DMS114 treated with DMSO at 0.1 percent for 48 hours (cell line): ENCODE measurements around the gene RTF1.
"Not testable (repeated sequence)": the region's sequence is repeated elsewhere in the genome, so short reads cannot be mapped to it uniquely, and the experiment has no call there.

ENCODE experiments used
- DNase-seq: peaks from one replicate; lab custom pipeline; 2025; ENCODE audit not compliant: unreplicated experiment; lab: John Stamatoyannopoulos, UW

Gene RTF1

GRCh38 chr15:41435037-41435786 is 18.3 kb downstream of the RTF1 start:
- no peak for DNase-seq

GRCh38 chr15:41437448-41437847 is 20.6 kb downstream of the RTF1 start:
- DNase-seq: no peak

GRCh38 chr15:41438206-41438605 is 21.3 kb downstream of the RTF1 start:
- no peak for DNase-seq

GRCh38 chr15:41438745-41439144 is 21.9 kb downstream of the RTF1 start:
- not testable (repeated sequence) for DNase-seq

GRCh38 chr15:41443275-41443674 is 26.4 kb downstream of the RTF1 start:
- no peak for DNase-seq

- no peak for DNase-seq
Observed at GRCh38 chr15:41445399-41445798, 28.5 kb downstream of the RTF1 start.

GRCh38 chr15:41462084-41462795 is 45.3 kb downstream of the RTF1 start:
- no peak for DNase-seq

GRCh38 chr15:41464889-41465580 is 48.1 kb downstream of the RTF1 start:
- DNase-seq: no peak

- peak; percentile 30 for DNase-seq
Observed at GRCh38 chr15:41465822-41466421, 49.0 kb downstream of the RTF1 start.

- DNase-seq: no peak
Observed at GRCh38 chr15:41466711-41467110, 49.8 kb downstream of the RTF1 start.

GRCh38 chr15:41469644-41470043 is 52.7 kb downstream of the RTF1 start:
- not testable (repeated sequence) for DNase-seq

- DNase-seq: no peak
Observed at GRCh38 chr15:41473418-41473817, 56.5 kb downstream of the RTF1 start.

GRCh38 chr15:41474436-41474835 is 57.5 kb downstream of the RTF1 start:
- no peak for DNase-seq

- DNase-seq: no peak
Observed at GRCh38 chr15:41474941-41475340, 58.0 kb downstream of the RTF1 start.

- no peak for DNase-seq
Observed at GRCh38 chr15:41476416-41477048, 59.6 kb downstream of the RTF1 start.

- DNase-seq: no peak
Observed at GRCh38 chr15:41480396-41481140, 63.7 kb downstream of the RTF1 start.

- no peak for DNase-seq
Observed at GRCh38 chr15:41482110-41482877, 65.4 kb downstream of the RTF1 start.

GRCh38 chr15:41483115-41483514 is 66.2 kb downstream of the RTF1 start:
- no peak for DNase-seq

GRCh38 chr15:41483519-41483918 is 66.6 kb downstream of the RTF1 start:
- DNase-seq: no peak
